Non-pigmented ciliary epithelial cell (primary cell): ENCODE measurements around the gene CGB8.
"Not testable (repeated sequence)": the region's sequence is repeated elsewhere in the genome, so short reads cannot be mapped to it uniquely, and the experiment has no call there.

ENCODE experiments used
- DNase-seq: peaks from one replicate; pipeline ENCODE4 v3.0.0-alpha.2; 2010; ENCODE audit warnings: low read depth

CGB8 gene

DNA sequence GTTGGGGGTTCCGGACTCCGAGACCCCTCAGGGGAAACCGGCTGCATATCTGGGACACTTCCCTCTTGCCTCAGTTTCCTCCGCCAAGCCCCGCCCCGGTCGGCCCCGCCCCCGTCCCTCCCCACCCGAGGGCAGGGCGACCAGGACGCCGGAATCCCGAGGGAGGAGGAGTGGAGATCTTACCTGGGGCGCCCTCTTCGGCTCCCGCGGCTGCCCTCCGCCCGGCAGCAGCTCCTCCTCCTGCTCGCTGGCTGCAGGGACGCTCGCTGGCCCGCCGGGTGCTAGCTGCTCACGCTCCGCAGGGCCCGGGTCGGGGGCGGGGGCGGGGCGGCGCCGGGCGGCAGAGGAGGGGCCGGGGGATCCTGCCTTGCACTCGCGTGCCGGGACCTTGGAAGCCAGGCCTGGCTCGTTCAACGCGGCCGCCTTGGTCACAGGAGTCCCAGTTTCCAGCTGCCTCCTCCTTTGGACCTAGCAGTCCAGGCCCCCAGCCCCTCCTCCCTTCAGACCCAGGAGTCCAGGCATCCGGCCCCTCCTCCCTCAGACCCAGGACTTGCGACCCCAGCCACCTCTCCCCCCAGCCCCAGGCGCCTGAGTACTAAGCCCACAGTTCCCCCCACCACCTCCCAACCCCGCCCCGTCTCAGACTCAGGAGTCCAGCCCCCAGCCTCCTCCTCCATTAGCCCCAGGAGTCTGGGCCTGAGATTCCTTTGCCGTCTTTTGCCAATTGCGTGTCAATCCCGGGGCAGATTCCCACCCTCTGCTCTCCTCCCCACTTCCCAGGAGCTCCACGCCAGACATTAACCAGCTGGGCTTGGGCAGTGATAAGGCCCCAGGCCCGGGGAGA is 16.1 kb upstream of the CGB8 start, which contains the start of gene NTF4:
Gene NTF4, minus strand, starts transcription at position 51 of the 844 bp plus-strand sequence. CDS start 2,821 bp downstream, outside the sequence.
- no peak for DNase-seq

DNA sequence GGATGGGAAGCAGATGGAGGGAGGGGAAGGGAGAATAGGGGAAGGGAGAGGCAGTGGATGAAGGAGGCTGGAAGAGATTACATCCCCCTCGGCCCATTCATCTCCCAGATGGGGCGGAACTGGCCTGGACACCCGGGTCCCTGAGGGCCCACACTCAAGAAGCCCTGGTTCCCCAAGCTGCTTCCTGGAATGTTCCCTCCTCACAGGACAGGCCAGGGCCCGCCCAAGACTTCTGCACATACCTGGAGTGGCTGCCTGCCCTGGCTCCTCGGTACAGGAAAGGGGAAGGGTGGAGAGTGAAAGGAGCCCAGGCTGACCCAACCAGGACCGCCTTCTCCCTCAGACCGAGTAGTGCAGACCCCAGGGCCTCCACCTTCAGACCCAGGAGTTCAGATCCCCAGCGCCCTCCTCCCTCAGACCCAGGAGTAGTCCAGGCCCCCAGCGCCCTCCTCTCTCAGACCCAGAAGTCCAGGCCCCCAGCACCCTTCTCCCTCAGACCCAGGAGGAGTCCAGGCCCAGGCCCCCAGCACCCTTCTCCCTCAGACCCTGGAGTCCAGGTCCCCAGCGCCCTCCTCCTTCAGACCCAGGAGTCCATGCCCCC is 15.2 kb upstream of the CGB8 start:
- DNase-seq: no peak

DNA sequence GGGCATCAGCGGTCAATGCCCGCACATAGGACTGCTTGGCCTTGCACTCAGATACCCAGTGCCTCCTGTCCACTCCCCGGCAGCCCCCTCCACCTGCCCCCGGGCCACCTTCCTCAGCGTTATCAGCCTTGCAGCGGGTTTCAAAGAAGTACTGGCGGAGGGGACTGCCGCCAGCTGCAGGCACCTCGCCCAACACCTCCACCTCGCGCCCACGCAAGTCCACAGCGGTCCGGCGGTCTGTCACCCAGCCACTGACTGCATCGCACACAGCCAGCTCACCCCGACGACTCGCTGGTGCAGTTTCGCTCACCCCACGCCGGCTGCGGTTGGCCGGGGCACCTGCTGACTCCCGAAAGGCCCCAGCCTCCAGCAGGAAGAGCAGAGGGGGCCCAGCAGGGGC is 12.5 kb upstream of the CGB8 start:
- no peak for DNase-seq

DNA sequence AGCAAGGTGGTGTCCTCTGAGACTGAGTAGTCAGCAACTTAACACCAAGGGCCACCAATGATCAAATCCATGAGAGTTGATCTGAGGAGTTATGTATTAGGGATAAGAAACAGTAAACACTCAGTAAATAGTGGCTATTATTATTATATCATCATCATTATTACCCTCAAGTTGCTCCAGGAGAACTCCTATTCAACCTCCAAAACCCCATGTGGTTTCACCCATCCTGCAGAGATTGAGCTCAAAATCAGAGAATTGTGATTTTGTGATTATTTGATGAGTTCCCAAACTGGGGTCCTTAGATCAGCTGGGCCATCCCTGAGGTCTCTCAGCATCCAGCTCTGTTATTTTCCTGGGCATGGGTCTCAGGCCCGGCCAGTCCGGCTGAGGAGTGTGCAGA is 12.1 kb upstream of the CGB8 start:
- no peak for DNase-seq

DNA sequence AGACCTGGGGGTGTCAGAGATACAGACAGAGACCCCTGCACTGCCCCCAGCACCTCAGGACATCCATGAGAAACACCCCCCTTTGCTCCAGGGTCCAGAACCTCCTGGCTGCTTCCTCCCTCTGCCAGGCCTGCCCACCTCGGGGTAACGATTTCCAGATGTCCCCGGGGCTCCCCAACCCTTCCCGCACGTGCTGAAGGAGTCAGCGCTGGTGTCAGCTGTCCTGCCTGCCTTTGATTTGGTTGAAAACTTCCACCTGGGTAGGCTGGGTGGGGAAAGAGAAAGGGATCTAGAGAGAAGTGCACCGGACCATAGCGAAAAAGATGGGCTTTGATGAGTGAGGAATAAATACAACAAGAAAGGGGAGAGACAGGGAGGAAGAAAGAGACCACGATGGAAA is 10.1 kb upstream of the CGB8 start:
- DNase-seq: no peak

DNA sequence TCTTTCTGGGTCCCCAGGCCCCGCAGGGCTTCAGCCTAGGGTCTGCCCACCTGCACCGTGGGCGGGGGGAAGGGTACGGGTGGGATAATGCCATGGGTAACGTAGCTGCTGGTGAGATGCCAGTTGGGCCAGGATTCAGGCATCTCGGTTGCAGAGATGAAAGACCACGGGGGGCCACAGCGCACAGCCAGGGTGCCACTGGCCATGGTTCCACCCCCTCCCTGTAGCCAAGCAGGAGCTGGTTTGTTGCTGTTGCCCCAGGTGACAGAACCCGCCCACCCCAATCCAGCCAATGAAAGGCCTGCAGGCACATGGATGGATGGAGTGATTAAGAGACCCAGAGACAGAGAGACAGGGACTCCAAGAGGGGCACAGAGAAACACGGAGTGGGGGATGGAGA is 9.7 kb upstream of the CGB8 start:
- DNase-seq: no peak

DNA sequence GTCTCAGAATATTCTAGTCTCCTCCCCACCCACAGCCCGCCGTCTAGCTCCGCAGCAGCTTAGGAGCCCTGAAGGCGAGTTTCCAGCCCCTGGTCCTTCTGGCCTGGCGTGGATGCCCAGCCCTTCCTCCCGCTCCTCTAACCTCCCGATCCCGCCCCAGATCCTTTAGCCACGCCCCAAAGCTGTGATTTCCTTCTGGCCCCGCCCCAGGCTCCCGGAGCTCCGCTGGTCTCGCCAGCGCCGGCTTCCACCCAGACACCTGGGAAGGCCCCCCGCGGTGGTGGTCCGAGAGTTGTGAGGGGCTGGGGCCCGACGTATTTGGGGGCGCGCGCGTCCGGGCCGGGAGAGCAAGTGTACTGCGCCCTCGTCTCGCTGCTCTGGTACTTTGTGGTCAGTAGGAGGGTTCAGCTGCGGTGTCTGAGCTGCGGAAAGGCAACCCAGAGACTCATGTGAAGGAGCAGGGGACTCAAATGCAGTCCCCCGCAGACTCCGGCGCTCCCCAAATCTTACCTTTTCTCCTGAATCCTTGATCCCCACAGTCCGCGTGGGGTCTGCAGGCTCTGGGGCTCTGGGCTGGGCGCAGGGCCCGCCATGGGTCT is 8.8 kb upstream of the CGB8 start, which contains the start of gene CGB7:
Gene CGB7, minus strand, starts transcription at position 114 of the 599 bp plus-strand sequence. CDS start 2,374 bp downstream, outside the sequence.
- DNase-seq: no peak

DNA sequence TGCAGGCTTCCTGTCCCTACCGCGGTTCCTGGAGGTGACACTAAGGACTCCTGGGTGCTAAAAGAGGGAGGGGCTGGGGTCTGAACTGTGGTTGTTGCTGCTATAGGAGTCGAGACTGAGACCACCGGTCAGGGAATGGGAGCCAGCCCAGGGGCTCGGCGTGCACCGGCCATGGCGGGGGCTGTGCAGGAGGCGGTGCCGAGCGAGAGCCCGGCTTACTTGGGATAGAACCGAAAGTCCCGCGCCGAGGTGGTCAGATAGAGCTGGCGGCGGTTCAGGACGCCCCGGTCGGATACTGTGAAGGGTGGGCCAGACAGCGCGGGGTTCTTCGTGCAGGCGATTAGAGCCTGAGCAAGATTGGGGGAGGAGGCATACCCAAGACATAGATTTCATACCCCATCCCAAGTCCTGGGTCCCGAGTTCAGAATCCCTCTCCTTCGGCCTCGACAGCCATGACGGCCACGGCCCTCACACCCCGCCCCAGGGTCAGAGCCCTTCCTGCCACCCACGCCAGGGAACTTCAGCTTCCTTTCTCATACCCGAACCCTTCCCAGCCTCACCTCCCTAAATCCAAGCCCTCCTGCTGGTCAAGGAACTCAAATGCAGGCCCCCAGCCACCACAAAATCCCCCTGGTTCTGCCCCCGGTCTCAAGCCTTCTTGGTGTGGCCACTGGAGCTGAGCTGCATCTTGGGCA is 8.1 kb upstream of the CGB8 start:
- not testable (repeated sequence) for DNase-seq

DNA sequence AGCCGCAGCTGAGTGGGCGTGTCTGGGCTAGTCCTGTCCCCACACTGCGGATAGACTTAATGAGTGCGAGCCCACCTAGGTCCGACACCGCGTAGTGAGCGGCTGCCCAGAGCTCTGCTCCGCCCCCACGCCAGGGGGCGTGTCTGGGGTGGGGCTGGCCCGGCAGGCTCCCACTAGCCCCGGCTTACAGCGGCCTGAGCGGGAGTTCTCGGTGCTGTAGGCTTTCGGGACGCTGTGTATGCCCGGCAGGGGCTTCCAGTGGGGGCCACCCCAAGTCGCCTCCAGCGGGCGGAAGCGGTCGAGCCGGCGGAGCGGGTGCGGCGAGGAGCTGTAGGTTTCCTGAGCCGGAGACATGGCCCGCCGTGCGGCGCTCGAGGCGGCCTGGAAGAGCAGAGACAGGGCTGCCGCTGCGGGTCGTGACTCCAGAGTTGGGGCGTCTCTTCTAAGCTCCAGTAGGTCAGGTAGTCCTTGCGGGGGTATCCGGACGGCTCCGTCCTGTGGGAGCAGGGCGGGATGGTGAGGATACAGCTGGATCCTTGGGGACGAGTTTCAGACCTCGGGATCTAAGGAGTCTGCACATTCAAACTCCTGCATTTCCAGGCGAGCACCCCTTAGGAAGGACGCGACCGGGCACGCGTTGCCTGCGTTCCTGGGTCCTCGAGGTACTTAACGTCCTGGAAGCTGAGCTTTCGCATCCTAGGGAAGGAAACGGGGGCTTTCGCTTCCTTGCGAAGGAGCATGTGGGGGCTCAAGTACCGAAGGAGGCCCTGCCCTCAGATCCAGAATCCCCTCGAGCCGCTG is 7.4 kb upstream of the CGB8 start:
- DNase-seq: no peak

DNA sequence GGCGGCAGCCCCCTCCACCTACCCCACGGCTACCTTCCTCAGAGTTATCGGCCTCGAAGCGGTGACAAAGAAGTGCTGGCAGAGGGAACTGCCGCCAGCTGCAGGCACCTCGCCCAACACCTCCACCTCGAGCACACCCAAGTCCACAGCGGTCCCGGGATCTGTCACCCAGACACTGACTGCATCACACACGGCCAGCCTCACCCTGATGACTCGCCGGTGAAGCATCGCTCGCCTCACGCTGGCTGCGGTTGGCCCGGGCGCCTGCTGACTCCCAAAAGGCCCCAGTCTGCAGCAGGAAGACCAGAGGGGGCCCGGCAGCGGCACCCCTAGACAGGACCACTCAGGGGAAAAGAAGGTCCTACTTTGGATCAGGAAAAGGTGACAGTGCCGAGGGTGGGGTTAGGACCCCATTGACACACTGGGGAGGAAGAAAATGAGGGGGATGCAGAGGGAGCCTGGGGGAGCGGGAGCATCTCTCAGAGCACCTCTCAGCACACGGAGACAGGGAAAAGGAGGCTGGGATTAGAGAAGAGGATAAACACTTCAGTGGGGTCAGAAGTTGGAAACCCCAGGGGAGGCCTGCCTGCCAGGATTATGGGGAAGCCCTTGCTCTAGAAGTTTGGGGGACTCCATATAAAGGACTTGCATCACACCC is 1.6 kb upstream of the CGB8 start:
- not testable (repeated sequence) for DNase-seq

DNA sequence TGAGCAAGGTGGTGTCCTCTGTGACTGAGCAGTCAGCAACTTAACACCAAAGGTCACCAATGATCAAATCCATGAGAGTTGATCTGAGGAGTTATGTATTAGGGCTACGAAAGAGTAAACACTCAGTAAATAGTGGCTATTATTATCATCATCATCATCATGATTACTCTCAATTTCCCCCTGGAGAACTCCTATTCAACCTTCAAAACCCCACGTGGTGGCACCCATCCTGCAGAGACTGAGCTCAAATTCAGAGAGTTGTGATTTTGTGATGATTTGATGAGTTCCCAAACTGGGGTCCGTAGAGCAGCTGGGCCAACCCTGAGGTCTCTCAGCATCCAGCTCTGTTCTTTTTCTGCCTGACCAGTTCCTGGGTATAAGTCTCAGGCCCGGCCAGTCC is 923 bp upstream of the CGB8 start:
- not testable (repeated sequence) for DNase-seq

DNA sequence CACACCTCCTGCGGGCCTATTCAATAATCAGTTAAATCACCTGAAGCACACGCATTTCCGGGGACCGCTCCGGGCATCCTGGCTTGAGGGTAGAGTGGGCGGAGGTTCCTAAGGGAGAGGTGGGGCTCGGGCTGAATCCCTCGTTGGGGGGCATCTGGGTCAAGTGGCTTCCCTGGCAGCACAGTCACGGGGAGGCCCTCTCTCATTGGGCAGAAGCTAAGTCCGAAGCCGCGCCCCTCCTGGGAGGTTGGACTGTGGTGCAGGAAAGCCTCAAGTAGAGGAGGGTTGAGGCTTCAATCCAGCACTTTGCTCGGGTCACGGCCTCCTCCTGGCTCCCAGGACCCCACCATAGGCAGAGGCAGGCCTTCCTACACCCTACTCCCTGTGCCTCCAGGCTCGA is 5.4 kb downstream of the CGB8 start, which contains the start of gene CGB5:
Gene CGB5, plus strand, starts transcription at position 301 of the 400 bp plus-strand sequence. CDS start 362 bp downstream, outside the sequence.
- DNase-seq: not testable (repeated sequence)

DNA sequence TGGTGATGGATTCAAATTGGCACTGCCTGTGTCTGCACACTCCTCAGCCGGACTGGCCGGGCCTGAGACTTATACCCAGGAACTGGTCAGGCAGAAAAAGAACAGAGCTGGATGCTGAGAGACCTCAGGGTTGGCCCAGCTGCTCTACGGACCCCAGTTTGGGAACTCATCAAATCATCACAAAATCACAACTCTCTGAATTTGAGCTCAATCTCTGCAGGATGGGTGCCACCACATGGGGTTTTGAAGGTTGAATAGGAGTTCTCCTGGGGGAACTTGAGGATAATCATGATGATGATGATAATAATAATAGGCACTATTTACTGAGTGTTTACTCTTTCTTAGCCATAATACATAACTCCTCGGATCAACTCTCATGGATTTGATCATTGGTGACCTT is 6.2 kb downstream of the CGB8 start:
- not testable (repeated sequence) for DNase-seq

DNA sequence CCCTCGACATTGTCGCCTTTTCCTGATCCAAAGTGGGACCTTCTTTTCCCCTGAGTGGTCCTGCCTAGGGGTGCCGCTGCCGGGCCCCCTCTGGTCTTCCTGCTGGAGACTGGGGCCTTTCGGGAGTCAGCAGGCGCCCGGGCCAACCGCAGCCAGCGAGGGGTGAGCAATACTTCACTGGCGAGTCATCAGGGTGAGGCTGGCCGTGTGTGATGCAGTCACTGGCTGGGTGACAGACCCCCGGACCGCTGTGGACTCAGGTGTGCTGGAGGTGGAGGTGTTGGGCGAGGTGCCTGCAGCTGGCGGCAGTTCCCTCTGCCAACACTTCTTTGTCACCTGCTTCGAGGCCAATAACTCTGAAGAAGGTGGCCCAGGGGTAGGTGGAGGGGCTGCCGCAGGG is 6.7 kb downstream of the CGB8 start:
- no peak for DNase-seq

DNA sequence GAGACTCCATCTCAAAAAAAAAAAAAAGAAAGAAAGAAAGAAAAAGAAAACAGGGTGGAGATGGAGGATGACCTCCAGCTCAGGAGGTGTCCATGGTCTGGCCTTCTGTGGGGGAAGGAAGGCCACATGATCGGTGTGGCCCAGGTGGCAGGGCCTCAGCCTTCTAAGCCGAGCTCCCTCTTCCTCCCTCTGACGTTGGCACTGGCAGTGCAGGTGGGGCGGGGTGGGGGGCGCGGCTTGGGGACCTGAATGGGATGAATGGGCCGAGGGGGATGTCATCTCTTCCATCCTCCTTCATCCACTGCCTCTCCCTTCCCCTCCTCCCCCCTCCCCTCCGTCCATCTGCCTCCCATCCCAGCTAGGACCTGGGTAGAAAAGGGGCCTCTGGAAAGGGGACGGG is 9.2 kb downstream of the CGB8 start:
- not testable (repeated sequence) for DNase-seq

DNA sequence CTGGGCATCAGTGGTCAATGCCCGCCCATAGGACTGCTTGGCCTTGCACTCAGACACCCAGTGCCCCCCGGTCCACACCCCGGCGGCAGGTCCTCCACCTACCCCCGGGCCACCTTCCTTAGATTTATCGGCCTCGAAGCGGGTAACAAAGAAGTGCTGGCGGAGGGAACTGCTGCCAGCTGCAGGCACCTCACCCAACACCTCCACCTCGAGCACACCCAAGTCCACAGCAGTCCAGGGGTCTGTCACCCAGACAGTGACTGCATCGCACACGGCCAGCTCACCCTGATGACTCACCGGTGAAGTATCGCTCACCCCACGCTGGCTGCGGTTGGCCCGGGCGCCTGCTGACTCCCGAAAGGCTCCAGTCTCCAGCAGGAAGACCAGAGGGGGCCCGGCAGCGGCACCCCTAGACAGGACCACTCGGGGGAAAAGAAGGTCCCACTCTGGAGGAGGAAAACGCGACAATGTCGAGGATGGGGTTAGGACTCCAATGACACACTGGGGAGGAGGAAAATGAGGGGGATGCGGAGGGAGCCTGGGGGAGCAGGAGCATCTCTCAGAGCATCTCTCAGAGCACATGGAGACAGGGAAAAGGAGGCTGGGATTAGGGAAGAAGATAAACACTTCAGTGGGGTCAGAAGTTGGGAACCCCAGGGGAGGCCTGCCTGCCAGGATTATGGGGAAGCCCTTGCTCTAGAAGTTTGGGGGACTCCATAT is 10.2 kb downstream of the CGB8 start:
- DNase-seq: not testable (repeated sequence)

DNA sequence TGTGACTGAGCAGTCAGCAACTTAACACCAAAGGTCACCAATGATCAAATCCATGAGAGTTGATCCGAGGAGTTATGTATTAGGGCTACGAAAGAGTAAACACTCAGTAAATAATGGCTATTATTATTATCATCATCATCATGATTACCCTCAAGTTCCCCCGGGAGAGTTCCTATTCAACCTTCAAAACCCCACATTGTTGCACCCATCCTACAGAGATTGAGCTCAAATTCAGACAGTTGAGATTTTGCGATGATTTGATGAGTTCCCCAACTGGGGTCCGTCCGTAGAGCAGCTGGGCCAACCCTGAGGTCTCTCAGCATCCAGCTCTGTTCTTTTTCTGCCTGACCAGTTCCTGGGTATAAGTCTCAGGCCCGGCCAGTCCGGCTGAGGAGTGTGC is 10.8 kb downstream of the CGB8 start:
- DNase-seq: not testable (repeated sequence)

DNA sequence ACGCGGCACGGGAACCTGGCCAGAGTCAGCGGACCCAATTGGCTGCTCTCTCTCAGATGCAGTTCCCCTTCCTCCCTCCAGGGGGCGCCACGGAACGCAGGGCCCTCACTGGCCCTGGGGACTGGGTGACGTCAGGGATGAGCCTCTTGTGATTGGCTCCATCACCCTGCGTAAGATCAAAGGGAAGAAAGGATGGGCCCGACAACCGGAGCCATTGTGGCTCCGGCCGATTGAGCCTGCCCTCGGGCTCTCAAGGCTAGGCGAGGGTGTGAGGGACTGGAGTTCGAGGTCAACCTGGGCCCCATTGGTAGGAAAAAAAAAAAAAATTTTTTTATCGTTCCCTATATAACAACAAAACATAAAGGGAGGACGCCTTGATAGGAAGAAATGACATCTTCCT is 12.1 kb downstream of the CGB8 start, which contains the start of gene CGB1:
Gene CGB1, minus strand, starts transcription at position 81 of the 400 bp plus-strand sequence. CDS start 184 bp downstream, outside the sequence.
- DNase-seq: not testable (repeated sequence)

DNA sequence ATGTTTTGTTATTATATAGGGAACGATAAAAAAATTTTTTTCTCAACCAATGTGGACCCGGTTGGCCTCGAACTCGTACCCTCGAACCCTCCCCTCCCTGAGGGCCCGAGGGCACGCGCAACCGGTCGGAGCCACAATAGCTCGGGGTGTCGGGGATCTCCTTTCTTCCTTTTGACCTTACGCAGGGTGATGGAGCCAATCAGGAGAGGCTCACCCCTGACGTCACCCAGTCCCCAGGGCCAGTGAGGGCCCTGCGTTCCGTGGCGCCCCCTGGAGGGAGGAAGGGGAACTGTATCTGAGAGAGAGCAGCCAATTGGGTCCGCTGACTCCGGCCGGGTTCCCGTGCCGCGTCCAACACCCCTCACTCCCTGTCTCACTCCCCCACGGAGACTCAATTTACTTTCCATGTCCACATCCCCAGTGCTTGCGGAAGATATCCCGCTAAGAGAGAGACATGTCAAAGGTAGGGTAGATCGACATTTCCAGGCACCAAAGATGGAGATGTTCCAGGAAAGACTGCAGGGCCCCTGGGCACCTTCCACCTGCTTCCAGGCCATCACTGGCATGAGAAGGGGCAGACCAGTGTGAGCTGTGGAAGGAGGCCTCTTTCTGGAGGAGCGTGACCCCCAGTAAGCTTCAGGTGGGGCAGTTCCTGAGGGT is 17.1 kb downstream of the CGB8 start, which contains the start of gene CGB2:
Gene CGB2, plus strand, starts transcription at position 249 of the 660 bp plus-strand sequence. Its CDS starts 206 bp downstream, at position 455.
- not testable (repeated sequence) for DNase-seq
